HG03097 (cell line): Measurements from ENCODE around the gene DKK3.
"Not testable (repeated sequence)": the region's sequence is repeated elsewhere in the genome, so short reads cannot be mapped to it uniquely, and the experiment has no call there.

ENCODE experiments used
- ATAC-seq: cut with Tn5 transposase; IDR thresholded peaks from one replicate; pipeline ENCODE4 v1.9.1; 2021; ENCODE audit not compliant: unreplicated experiment, low FRiP score

The DKK3 gene

GRCh38 chr11:12007769-12008737, at the start of gene DKK3:
DKK3 (minus strand) TSS chr11:12008626; CDS start chr11:12008582, 44 bp downstream.
- no peak for ATAC-seq

GRCh38 chr11:12057299-12057980, 49.0 kb upstream of the DKK3 start:
- ATAC-seq: no peak

- no peak for ATAC-seq
Observed at GRCh38 chr11:12056119-12056518, 47.7 kb upstream of the DKK3 start.

- ATAC-seq: no peak
Observed at GRCh38 chr11:12053606-12054361, 45.4 kb upstream of the DKK3 start.

GRCh38 chr11:12052676-12053605, 44.5 kb upstream of the DKK3 start:
- no peak for ATAC-seq

GRCh38 chr11:12051287-12051662, 42.8 kb upstream of the DKK3 start:
- ATAC-seq: no peak

GRCh38 chr11:12050470-12051286, 42.3 kb upstream of the DKK3 start:
- ATAC-seq: no peak

- ATAC-seq: no peak
Observed at GRCh38 chr11:12048936-12049790, 40.7 kb upstream of the DKK3 start.

- ATAC-seq: no peak
Observed at GRCh38 chr11:12046636-12047236, 38.3 kb upstream of the DKK3 start.

GRCh38 chr11:12045914-12046635, 37.6 kb upstream of the DKK3 start:
- no peak for ATAC-seq

GRCh38 chr11:12044799-12045198, 36.4 kb upstream of the DKK3 start:
- no peak for ATAC-seq

GRCh38 chr11:12043959-12044791, 35.7 kb upstream of the DKK3 start:
- ATAC-seq: no peak

- no peak for ATAC-seq
Observed at GRCh38 chr11:12043221-12043620, 34.8 kb upstream of the DKK3 start.

- ATAC-seq: no peak
Observed at GRCh38 chr11:12042215-12042676, 33.8 kb upstream of the DKK3 start.

GRCh38 chr11:12040719-12041118, 32.3 kb upstream of the DKK3 start:
- not testable (repeated sequence) for ATAC-seq

- no peak for ATAC-seq
Observed at GRCh38 chr11:12032968-12033367, 24.5 kb upstream of the DKK3 start.
